Measurements from ENCODE around the gene NPHP1.
"Not testable (repeated sequence)": the region's sequence is repeated elsewhere in the genome, so short reads cannot be mapped to it uniquely, and the experiment has no call there.

The NPHP1 gene

GRCh38 chr2:110182449-110182848 is 22.4 kb downstream of the NPHP1 start:
- Histone ChIP-seq H3K9ac (ENCODE audit: low read depth, low read length) (no peak overlapping the region), H3K27me3 (ENCODE audit: control insufficient read depth, insufficient read depth, low read length) (no peaks in the 10 kb centered on the region), H3K4me1 (ENCODE audit: control insufficient read depth, insufficient read depth, low read length) (no peaks in the 10 kb centered on the region), H3K4me2 (ENCODE audit: low read length) (no peak overlapping the region), H3K4me3 (ENCODE audit: low read length) (no peak overlapping the region), H3K36me3 (ENCODE audit: insufficient read depth, low read length) (no peaks in the 10 kb centered on the region), H3K9me3 (replicated peaks; ENCODE audit: low read length) (peaks cover 2% of the 10 kb centered on the region)

- Histone ChIP-seq H3K4me3 (ENCODE audit: low read length) (no peak overlapping the region), H3K9me3 (replicated peaks; ENCODE audit: low read length) (peaks cover 2% of the 10 kb centered on the region), H3K36me3 (ENCODE audit: insufficient read depth, low read length) (no peaks in the 10 kb centered on the region), H3K4me1 (ENCODE audit: control insufficient read depth, insufficient read depth, low read length) (no peaks in the 10 kb centered on the region), H3K27me3 (ENCODE audit: control insufficient read depth, insufficient read depth, low read length) (no peaks in the 10 kb centered on the region), H3K9ac (ENCODE audit: low read depth, low read length) (no peak overlapping the region), H3K4me2 (ENCODE audit: low read length) (no peak overlapping the region)
Observed at GRCh38 chr2:110180036-110180435, 24.8 kb downstream of the NPHP1 start.

GRCh38 chr2:110173523-110173922 is 31.3 kb downstream of the NPHP1 start:
- Histone ChIP-seq H3K4me3 (ENCODE audit: low read length) (no peak overlapping the region), H3K9me3 (replicated peaks; ENCODE audit: low read length) (no peaks in the 10 kb centered on the region), H3K27me3 (ENCODE audit: control insufficient read depth, insufficient read depth, low read length) (no peaks in the 10 kb centered on the region), H3K4me2 (ENCODE audit: low read length) (no peak overlapping the region), H3K9ac (ENCODE audit: low read depth, low read length) (no peak overlapping the region), H3K4me1 (ENCODE audit: control insufficient read depth, insufficient read depth, low read length) (peaks cover 4% of the 10 kb centered on the region), H3K36me3 (ENCODE audit: insufficient read depth, low read length) (no peaks in the 10 kb centered on the region)

GRCh38 chr2:110172506-110172905 is 32.3 kb downstream of the NPHP1 start:
- H3K36me3 ChIP-seq (ENCODE audit: insufficient read depth, low read length) = no peaks in the 10 kb centered on the region
- no peaks in the 10 kb centered on the region for H3K9me3 ChIP-seq (replicated peaks; ENCODE audit: low read length)
- no peak overlapping the region for H3K9ac ChIP-seq (ENCODE audit: low read depth, low read length)
- no peaks in the 10 kb centered on the region for H3K27me3 ChIP-seq (ENCODE audit: control insufficient read depth, insufficient read depth, low read length)
- H3K4me3 ChIP-seq (ENCODE audit: low read length) = no peak overlapping the region
- peaks cover 4% of the 10 kb centered on the region for H3K4me1 ChIP-seq (ENCODE audit: control insufficient read depth, insufficient read depth, low read length)
- H3K4me2 ChIP-seq (ENCODE audit: low read length) = no peak overlapping the region

GRCh38 chr2:110170102-110170501 is 34.7 kb downstream of the NPHP1 start:
- no peak overlapping the region for H3K4me2 ChIP-seq (ENCODE audit: low read length)
- no peak overlapping the region for H3K9ac ChIP-seq (ENCODE audit: low read depth, low read length)
- no peaks in the 10 kb centered on the region for H3K36me3 ChIP-seq (ENCODE audit: insufficient read depth, low read length)
- H3K4me1 ChIP-seq (ENCODE audit: control insufficient read depth, insufficient read depth, low read length) = peaks cover 4% of the 10 kb centered on the region
- H3K4me3 ChIP-seq (ENCODE audit: low read length) = no peak overlapping the region
- no peaks in the 10 kb centered on the region for H3K9me3 ChIP-seq (replicated peaks; ENCODE audit: low read length)
- H3K27me3 ChIP-seq (ENCODE audit: control insufficient read depth, insufficient read depth, low read length) = no peaks in the 10 kb centered on the region

DNA sequence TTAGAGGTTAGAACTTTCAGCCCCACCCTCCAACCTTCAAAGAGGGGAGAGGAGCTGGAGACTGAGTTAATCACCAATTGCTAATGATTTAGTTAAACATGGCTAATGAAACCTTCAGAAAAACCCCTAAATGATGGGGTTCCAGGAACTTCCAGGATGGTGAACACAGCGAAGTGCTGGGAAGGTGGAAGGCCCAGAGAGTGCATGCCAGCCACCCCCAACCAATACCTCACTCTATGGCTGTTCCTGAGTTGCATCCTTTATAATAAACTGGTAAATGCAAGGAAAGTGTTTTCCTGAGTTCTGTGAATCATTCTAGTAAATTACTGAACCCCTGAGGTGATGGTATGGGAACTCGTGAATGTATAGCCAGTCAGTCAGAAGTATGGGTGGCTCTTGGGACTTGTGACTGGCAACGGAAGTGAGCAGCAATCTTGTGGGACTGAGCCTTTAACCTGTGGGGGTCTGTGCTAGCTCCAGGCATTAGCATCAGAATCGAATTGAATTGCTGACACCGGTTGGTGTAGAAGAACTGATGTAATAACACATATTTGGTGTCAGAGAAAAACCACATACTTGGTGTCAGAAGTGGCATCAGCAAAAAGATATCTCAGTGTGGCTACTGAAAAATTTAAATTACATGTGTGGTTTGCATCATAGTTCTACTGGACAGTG is 37.4 kb downstream of the NPHP1 start:
- Histone ChIP-seq H3K4me2 (ENCODE audit: low read length) (no peak overlapping the region), H3K4me3 (ENCODE audit: low read length) (no peak overlapping the region), H3K4me1 (ENCODE audit: control insufficient read depth, insufficient read depth, low read length) (no peaks in the 10 kb centered on the region), H3K27me3 (ENCODE audit: control insufficient read depth, insufficient read depth, low read length) (no peaks in the 10 kb centered on the region), H3K9me3 (replicated peaks; ENCODE audit: low read length) (no peaks in the 10 kb centered on the region), H3K36me3 (ENCODE audit: insufficient read depth, low read length) (no peaks in the 10 kb centered on the region), H3K9ac (ENCODE audit: low read depth, low read length) (no peak overlapping the region)

GRCh38 chr2:110166266-110166665 is 38.5 kb downstream of the NPHP1 start:
- Histone ChIP-seq H3K9ac (ENCODE audit: low read depth, low read length) (no peak overlapping the region), H3K4me2 (ENCODE audit: low read length) (no peak overlapping the region), H3K4me3 (ENCODE audit: low read length) (no peak overlapping the region), H3K4me1 (ENCODE audit: control insufficient read depth, insufficient read depth, low read length) (no peaks in the 10 kb centered on the region), H3K36me3 (ENCODE audit: insufficient read depth, low read length) (no peaks in the 10 kb centered on the region), H3K9me3 (replicated peaks; ENCODE audit: low read length) (no peaks in the 10 kb centered on the region), H3K27me3 (ENCODE audit: control insufficient read depth, insufficient read depth, low read length) (no peaks in the 10 kb centered on the region)

- Histone ChIP-seq H3K27me3 (ENCODE audit: control insufficient read depth, insufficient read depth, low read length) (no peaks in the 10 kb centered on the region), H3K9ac (ENCODE audit: low read depth, low read length) (no peak overlapping the region), H3K4me3 (ENCODE audit: low read length) (no peak overlapping the region), H3K9me3 (replicated peaks; ENCODE audit: low read length) (peaks cover 6% of the 10 kb centered on the region), H3K4me2 (ENCODE audit: low read length) (no peak overlapping the region), H3K36me3 (ENCODE audit: insufficient read depth, low read length) (no peaks in the 10 kb centered on the region), H3K4me1 (ENCODE audit: control insufficient read depth, insufficient read depth, low read length) (peaks cover 8% of the 10 kb centered on the region)
Observed at GRCh38 chr2:110157153-110157793, 47.5 kb downstream of the NPHP1 start.

DNA sequence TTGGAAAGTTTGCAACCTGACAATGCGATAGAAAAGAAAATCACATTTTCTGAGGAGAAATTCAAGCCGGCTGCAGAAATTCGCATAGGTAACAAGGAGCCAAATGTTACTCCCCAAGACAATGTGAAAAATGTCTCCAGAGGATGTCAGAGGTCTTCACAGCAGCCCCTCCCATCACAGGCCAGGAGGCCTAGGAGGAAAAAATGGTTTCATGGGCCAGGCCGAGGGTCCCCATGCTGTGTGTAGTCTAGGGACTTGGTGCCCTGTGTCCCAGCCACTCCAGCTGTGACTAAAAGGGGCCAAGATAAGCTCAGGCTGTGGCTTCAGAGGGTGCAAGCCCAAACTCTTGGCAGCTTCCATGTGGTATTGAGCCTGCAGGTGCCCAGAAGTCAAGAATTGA is 50.0 kb downstream of the NPHP1 start:
- not testable (repeated sequence) for H3K4me2 ChIP-seq (ENCODE audit: low read length); H3K4me3 ChIP-seq (ENCODE audit: low read length); H3K36me3 ChIP-seq (ENCODE audit: insufficient read depth, low read length); H3K9me3 ChIP-seq (replicated peaks; ENCODE audit: low read length); H3K27me3 ChIP-seq (ENCODE audit: control insufficient read depth, insufficient read depth, low read length); H3K9ac ChIP-seq (ENCODE audit: low read depth, low read length)
- H3K4me1 ChIP-seq (ENCODE audit: control insufficient read depth, insufficient read depth, low read length) = peaks cover 14% of the 10 kb centered on the region

GRCh38 chr2:110154188-110154587 is 50.6 kb downstream of the NPHP1 start:
- H3K9ac ChIP-seq (ENCODE audit: low read depth, low read length); H3K4me3 ChIP-seq (ENCODE audit: low read length); H3K36me3 ChIP-seq (ENCODE audit: insufficient read depth, low read length); H3K4me2 ChIP-seq (ENCODE audit: low read length); H3K9me3 ChIP-seq (replicated peaks; ENCODE audit: low read length); H3K27me3 ChIP-seq (ENCODE audit: control insufficient read depth, insufficient read depth, low read length): not testable (repeated sequence)
- H3K4me1 ChIP-seq (ENCODE audit: control insufficient read depth, insufficient read depth, low read length) = peaks cover 20% of the 10 kb centered on the region

- H3K9me3 ChIP-seq (replicated peaks; ENCODE audit: low read length) = peaks cover 6% of the 10 kb centered on the region
- H3K27me3 ChIP-seq (ENCODE audit: control insufficient read depth, insufficient read depth, low read length) = no peaks in the 10 kb centered on the region
- H3K4me2 ChIP-seq (ENCODE audit: low read length) = no peak overlapping the region
- H3K9ac ChIP-seq (ENCODE audit: low read depth, low read length) = no peak overlapping the region
- H3K36me3 ChIP-seq (ENCODE audit: insufficient read depth, low read length) = no peaks in the 10 kb centered on the region
- H3K4me3 ChIP-seq (ENCODE audit: low read length) = no peak overlapping the region
- H3K4me1 ChIP-seq (ENCODE audit: control insufficient read depth, insufficient read depth, low read length) = peaks cover 26% of the 10 kb centered on the region
Observed at GRCh38 chr2:110153416-110153815, 51.4 kb downstream of the NPHP1 start.

DNA sequence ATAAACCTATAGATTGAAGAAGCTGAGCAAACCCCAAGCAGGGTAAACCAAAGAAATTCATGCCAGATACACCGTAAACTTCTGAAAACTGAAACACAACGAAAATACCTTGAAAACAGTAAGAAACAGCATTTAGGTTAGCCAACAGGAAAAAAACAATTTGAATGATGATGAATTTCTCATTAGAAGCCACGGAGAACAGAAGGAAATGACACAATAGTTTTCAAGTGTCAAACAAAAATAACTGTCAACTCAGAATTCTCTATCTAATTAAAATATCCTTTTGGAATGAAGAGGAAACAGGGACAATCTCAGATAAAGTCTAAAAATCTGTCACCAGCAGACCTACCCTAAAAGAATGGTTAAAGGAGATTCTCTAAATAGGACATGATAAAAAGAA is 51.9 kb downstream of the NPHP1 start:
- Histone ChIP-seq H3K4me3 (ENCODE audit: low read length) (no peak overlapping the region), H3K27me3 (ENCODE audit: control insufficient read depth, insufficient read depth, low read length) (no peaks in the 10 kb centered on the region), H3K36me3 (ENCODE audit: insufficient read depth, low read length) (no peaks in the 10 kb centered on the region), H3K4me2 (ENCODE audit: low read length) (no peak overlapping the region), H3K9ac (ENCODE audit: low read depth, low read length) (no peak overlapping the region), H3K4me1 (ENCODE audit: control insufficient read depth, insufficient read depth, low read length) (peaks cover 26% of the 10 kb centered on the region), H3K9me3 (replicated peaks; ENCODE audit: low read length) (peaks cover 6% of the 10 kb centered on the region)

All from skeletal muscle satellite cell (primary cell).